ENCODE data around the gene SPATA16.

- no peak for TF ChIP-seq NR2C2 (CRISPR knock-in tag; IDR thresholded peaks at IDR 0.05; ENCODE audit: borderline replicate concordance)
- no peak for TF ChIP-seq NFIC (IDR thresholded peaks at IDR 0.05; ENCODE audit: low read length)
- no peak for TF ChIP-seq RNF2 (conservative IDR thresholded peaks at IDR 0.05; ENCODE audit: low read depth)
- TF ChIP-seq ZBTB21 (CRISPR knock-in tag; IDR thresholded peaks at IDR 0.05), result no peak
- TF ChIP-seq ZNF687 (CRISPR knock-in tag; IDR thresholded peaks at IDR 0.05), result no peak
Observed at GRCh38 chr3:173045770-173046382, 95.2 kb downstream of the SPATA16 start.
